Caki2 (cell line): ENCODE results near the gene TRDMT1. TPM values are rescaled to one million over a fixed set of nuclear protein-coding genes. Genes with fewer than 3 reads are reported as not detected.

Experiments
- DNase-seq: peaks from one replicate; pipeline ENCODE4 v3.0.0-alpha.2; 2015; ENCODE audit warnings: low read depth
- in situ Hi-C: cut with HindIII; loops from 2 replicates; pipeline ENCODE4 v1.10.0; 2016; ENCODE audit warnings: low sequenced_read_pairs, low pct_unique_long_range_greater_than_20kb, mixed read lengths
- total RNA-seq: library from RNA; depleted of rRNA; stranded (reverse); fragments of >200 nt; shearing (Covaris generic); gene quantifications from 2 replicates; pipeline ENCODE4 v1.2.3, GENCODE V29; 2014; ENCODE audit warnings: low replicate concordance

Gene TRDMT1
- total RNA-seq, 1 experiment from 2014 or later: 8.7 TPM

GRCh38 chr10:17190602-17191001, 10.9 kb downstream of the TRDMT1 start:
- in situ Hi-C loops: no loop called here
- no peak for DNase-seq

GRCh38 chr10:17188644-17189172, 12.8 kb downstream of the TRDMT1 start:
- in situ Hi-C loops: no loop called here
- no peak for DNase-seq

DNA sequence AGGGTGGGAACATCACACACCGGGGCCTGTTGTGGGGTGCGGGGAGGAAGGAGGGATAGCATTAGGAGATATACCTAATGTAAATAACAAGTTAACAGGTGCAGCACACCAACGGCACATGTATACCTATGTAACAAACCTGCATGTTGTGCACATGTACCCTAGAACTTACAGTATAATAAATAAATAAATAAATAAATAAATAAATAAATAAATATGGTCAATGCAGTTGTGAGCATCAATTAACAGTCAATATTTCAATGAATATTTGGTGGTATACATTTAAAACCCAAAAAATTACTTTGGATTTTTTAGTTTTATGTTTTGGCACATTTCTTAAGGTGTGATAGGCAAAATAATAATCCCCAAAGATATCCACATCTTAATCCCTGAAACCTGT, 15.6 kb downstream of the TRDMT1 start:
- no peak for DNase-seq
- in situ Hi-C loops: no loop called here

DNA sequence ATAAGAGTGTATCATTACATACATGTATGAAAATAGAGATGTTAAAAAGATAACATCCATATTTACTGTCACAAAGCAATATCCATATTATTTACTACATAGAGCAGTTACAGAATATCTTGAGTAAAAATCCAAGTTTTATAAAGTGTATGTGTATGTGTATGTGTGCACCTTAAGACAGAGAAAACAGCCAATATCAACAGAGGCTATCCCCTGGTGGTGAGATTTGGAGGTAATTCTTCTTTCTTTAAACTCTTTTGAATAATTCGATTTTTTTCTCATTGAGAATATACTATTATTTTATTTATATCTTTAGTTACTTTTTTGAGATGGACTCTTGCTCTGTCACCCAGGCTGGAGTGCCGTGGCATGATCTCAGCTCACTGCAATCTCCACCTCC, 18.4 kb downstream of the TRDMT1 start:
- in situ Hi-C loops: no loop called here

DNA sequence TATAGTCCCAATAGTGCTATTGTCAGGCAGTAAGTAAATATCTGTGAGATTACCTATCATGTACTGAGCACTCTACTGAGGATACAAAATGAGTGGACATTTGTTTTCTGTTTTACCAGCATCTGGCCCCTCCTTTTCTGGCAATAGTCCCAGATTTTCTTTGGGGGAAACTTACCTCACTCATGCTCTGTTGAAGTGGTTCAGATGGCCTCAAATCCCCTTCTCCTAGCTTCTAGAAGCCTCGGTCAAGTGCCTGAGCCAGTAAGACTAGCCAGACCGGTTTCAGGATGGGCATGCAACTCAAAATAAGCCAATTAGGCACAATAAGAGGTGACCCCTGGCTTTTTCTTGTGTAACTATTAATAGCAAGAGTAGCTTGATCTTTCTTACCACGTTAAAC, 19.7 kb downstream of the TRDMT1 start:
- in situ Hi-C loops: no loop called here
- DNase-seq: no peak

More for the DNA sequence above, 18.4 kb downstream of the TRDMT1 start:
- DNase-seq: no peak

DNA sequence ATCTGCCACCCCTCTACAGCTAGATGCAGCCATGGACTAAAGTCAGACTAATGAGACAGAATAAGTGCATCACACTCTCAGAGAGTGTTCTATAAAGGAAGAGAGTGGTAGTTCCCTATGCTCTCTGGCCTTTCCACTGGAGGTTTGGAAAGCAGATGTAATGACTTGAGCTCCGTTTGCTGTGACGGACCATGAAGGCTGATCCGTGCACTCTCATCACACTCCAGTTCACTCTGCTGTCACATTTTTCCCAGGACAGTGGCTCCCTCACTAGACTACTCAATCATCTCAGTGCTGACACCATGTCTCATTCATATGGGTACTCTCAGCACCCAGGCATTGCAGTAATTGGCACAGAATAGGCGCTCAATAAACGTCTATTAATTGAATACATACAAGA, 20.4 kb downstream of the TRDMT1 start:
- in situ Hi-C loops: no loop called here
- no peak for DNase-seq

GRCh38 chr10:17179002-17179401, 22.5 kb downstream of the TRDMT1 start:
- in situ Hi-C loops: no loop called here
- DNase-seq: no peak

- no peak for DNase-seq
- in situ Hi-C loops: no loop called here
These were observed 23.5 kb downstream of the TRDMT1 start for GRCh38 chr10:17178006-17178405.

- DNase-seq: no peak
- in situ Hi-C loops: no loop called here
These were observed 24.5 kb downstream of the TRDMT1 start for GRCh38 chr10:17177014-17177413.

DNA sequence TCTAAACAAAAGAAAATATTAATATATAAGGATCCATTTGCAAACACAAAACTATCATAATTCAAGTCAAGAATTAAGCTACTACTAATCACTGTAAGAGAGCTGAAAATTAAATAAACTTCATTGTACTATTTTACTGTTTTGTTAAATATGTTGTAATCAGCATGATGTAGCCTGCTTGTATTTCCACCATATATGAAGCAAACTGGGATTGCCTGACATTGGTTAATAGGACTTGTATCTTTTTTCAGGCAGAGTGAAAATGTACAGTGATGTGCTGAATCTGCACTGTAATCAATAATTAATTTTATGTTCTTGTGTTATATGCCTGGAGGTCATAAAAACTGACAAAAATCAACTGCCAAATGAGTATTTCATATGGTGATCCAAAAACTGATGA, 25.4 kb downstream of the TRDMT1 start:
- in situ Hi-C loops: no loop called here
- DNase-seq: no peak

GRCh38 chr10:17175551-17175950, 25.9 kb downstream of the TRDMT1 start:
- DNase-seq: no peak
- in situ Hi-C loops: no loop called here

DNA sequence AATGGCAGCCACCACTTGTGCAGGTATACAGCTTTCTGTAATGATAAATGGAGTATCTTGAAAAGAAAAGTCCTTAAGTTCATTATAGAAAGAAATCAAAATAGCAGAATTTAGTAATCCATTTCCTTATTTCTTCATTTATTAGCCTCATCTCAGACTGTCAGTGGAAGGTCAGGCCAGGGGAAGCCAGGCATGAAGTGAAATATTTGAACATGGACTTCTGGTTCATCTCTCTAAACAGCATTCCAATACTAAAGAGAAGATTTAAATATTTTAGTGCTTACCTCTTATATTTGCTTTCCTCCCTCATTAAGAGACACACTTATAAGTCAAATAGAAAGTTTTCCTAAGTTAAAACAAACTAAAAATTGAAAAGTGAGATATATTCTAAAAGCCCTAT, 26.8 kb downstream of the TRDMT1 start:
- DNase-seq: peak; percentile 16
- in situ Hi-C loops: no loop called here

GRCh38 chr10:17171141-17171641, 30.3 kb downstream of the TRDMT1 start:
- DNase-seq: no peak
- in situ Hi-C loops: no loop called here

DNA sequence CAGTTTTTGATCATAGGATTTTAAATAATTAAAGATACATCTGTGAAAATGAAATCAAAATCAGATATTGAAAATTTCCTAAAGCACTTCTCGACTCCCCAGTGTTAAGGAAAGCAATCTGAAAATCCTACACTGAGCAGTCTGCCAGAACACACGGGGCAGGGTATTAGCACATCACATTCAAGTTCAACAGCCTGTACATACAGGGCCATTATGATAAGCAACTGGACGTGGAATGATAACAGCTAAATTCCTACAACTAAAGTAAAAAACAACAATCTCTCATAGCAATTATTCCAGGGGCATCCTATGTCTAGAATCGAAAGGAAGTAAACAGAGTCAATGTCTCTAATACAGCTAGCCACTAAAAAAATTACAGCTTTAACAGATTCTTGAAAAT, 31.7 kb downstream of the TRDMT1 start:
- in situ Hi-C loops: no loop called here
- no peak for DNase-seq

DNA sequence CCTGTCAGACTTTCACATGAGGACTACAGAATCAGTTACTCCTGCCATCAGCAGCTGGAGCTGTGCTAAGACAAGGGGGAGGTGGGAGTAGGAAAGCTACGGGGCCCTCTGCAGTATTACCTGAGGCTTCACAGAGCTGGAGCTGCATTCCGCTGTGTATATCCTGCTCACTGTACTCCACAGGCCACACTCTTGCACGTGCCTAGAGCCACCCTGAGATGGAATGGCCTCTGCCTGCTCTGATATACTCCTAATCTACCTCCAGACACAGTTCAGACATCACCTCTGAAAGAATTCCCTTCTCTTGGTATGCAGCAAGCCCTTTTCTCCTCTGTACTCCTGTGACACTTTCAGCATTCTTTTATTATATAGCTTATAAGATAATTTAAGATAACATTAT, 34.8 kb downstream of the TRDMT1 start:
- DNase-seq: no peak
- in situ Hi-C loops: no loop called here

GRCh38 chr10:17162828-17163227, 38.6 kb downstream of the TRDMT1 start:
- in situ Hi-C loops: no loop called here

GRCh38 chr10:17161775-17162174, 39.7 kb downstream of the TRDMT1 start:
- DNase-seq: no peak
- in situ Hi-C loops: no loop called here

More at GRCh38 chr10:17162828-17163227, 38.6 kb downstream of the TRDMT1 start:
- DNase-seq: no peak

GRCh38 chr10:17157024-17157423, 44.4 kb downstream of the TRDMT1 start:
- no peak for DNase-seq
- in situ Hi-C loops: no loop called here

DNA sequence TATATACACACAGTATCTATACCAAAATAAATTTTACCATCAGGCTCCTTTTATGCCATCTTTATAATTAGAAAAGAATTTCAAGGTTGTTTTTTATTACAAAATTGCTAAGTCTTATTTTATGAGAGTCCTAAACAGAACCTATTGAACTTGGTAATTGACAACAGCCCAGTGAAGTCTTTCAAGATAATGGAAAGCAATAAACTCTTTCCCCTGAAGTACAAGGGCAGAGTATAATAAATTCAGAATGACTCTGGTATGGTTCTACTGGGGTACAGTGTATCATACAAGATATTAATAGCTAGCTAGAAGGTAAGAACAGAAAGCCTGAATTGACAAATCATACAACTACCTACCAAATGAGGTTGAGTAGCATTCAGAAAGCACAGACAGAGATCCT, 45.6 kb downstream of the TRDMT1 start:
- in situ Hi-C loops: no loop called here
- DNase-seq: no peak

DNA sequence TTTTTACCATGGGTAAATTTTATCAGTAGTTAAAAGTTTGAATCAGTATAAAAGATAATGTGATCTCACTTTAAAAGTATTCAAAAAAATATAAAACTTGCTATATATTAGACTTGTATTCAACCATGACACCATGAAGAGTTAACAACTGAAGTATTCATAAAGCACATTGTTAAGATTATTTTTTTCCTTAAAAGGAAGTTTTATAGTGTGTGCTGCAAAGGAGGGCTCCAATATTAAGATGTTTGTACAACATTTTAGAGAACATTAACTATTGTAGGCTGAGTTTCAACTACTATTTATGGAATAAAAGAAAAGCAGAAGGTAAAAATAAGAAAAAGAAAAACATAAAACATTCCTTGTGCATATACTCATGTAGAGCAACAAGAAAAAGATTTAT, 47.4 kb downstream of the TRDMT1 start:
- in situ Hi-C loops: no loop called here

GRCh38 chr10:17153321-17153720, 48.2 kb downstream of the TRDMT1 start:
- DNase-seq: no peak
- in situ Hi-C loops: no loop called here

More for the DNA sequence above, 47.4 kb downstream of the TRDMT1 start:
- DNase-seq: no peak
